Measurements from ENCODE around the gene HSF2. TPM values are rescaled to one million over a fixed set of nuclear protein-coding genes. Genes with fewer than 3 reads are reported as not detected.

The HSF2 gene
- total and polyA plus RNA-seq, 2 donors from 2014 or later = 7.8 to 9.5 TPM

DNA sequence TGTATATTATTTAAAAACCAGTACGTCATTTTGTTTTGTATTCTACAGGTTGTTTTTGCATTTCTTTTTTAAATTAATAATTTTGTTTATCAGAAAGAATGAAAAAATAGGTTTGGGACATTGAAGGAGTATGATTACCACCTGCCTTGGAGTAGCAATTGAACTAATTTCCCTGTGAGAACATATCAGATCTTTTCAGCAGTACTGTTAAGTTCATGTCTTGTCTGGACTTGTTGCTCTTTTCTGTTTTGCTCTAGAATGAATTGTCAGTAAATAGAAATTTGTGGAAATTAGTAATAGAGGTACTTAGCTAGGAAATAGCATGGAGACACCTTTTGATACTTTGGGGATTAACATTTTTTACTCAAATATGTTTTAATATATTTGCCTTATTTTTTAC is 24.3 kb downstream of the HSF2 start:
- intact Hi-C loops (cut with DNase I) = no loop called here

DNA sequence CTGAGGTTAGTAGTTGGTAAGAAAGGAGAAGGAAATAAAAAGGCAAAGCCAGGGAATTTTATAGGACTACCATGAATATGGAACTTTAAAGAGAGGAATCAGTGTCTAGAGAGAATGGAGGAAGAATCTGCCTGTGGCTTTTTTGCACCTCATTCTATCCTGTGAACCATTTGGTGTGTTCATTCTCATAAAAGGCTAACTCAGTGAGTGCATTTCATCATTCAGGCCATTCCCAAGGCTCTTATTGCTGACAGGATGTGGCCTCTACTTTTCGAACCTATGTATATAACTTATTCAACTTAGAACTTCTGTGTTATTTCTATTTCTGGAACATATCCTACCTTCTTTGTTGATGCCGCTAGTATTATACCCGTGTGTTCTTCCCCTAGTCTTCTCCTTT is 27.1 kb downstream of the HSF2 start:
- FAIRE-seq (no peak), DNase-seq (no peak)
- H3K27ac ChIP-seq (ENCODE audit: low read depth in 2 of 2, low read length in 2 of 2) = no peak overlapping the region
- no peaks in the 10 kb centered on the region for H3K27me3 ChIP-seq (ENCODE audit: control insufficient read depth, insufficient read depth, low read length)
- TF ChIP-seq, protein P1, sequence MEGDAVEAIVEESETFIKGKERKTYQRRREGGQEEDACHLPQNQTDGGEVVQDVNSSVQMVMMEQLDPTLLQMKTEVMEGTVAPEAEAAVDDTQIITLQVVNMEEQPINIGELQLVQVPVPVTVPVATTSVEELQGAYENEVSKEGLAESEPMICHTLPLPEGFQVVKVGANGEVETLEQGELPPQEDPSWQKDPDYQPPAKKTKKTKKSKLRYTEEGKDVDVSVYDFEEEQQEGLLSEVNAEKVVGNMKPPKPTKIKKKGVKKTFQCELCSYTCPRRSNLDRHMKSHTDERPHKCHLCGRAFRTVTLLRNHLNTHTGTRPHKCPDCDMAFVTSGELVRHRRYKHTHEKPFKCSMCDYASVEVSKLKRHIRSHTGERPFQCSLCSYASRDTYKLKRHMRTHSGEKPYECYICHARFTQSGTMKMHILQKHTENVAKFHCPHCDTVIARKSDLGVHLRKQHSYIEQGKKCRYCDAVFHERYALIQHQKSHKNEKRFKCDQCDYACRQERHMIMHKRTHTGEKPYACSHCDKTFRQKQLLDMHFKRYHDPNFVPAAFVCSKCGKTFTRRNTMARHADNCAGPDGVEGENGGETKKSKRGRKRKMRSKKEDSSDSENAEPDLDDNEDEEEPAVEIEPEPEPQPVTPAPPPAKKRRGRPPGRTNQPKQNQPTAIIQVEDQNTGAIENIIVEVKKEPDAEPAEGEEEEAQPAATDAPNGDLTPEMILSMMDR (IDR thresholded peaks at IDR 0.05; ENCODE audit: borderline replicate concordance, extremely low read depth, insufficient read depth) = no peak
- no peak overlapping the region for H3K9ac ChIP-seq (ENCODE audit: low read length in 3 of 3)
- no peaks in the 10 kb centered on the region for H3K4me1 ChIP-seq (ENCODE audit: control insufficient read depth in 2 of 3, insufficient read depth in 2 of 3, low read depth in 1 of 3, low read length in 3 of 3)
- H3K4me3 ChIP-seq (ENCODE audit: low read length in 3 of 3) = no peak overlapping the region
- H3K9me3 ChIP-seq (ENCODE audit: control insufficient read depth in 2 of 3, insufficient read depth in 1 of 3, low read length in 3 of 3) = no peaks in the 10 kb centered on the region
- peaks cover under 1 to 10% (median 2%) of the 10 kb centered on the region in 3 donors for H3K36me3 ChIP-seq (ENCODE audit: control insufficient read depth in 2 of 3, insufficient read depth in 3 of 3, low read length in 3 of 3)
- intact Hi-C loops (cut with DNase I) = no loop called here

More for the DNA sequence above, 24.3 kb downstream of the HSF2 start:
- H3K4me1 ChIP-seq (ENCODE audit: control insufficient read depth in 2 of 3, insufficient read depth in 2 of 3, low read depth in 1 of 3, low read length in 3 of 3) = no peaks in the 10 kb centered on the region
- H3K4me3 ChIP-seq (ENCODE audit: low read length in 3 of 3) = no peak overlapping the region
- no peaks in the 10 kb centered on the region for H3K9me3 ChIP-seq (ENCODE audit: control insufficient read depth in 2 of 3, insufficient read depth in 1 of 3, low read length in 3 of 3)
- H3K9ac ChIP-seq (ENCODE audit: low read length in 3 of 3) = no peak overlapping the region
- no peak for DNase-seq
- TF ChIP-seq, protein P1 (IDR thresholded peaks at IDR 0.05; ENCODE audit: borderline replicate concordance, extremely low read depth, insufficient read depth) = no peak
- H3K27me3 ChIP-seq (ENCODE audit: control insufficient read depth, insufficient read depth, low read length) = no peaks in the 10 kb centered on the region
- peaks cover 0 to 10% (median 5%) of the 10 kb centered on the region in 3 donors for H3K36me3 ChIP-seq (ENCODE audit: control insufficient read depth in 2 of 3, insufficient read depth in 3 of 3, low read length in 3 of 3)
- no peak overlapping the region for H3K27ac ChIP-seq (ENCODE audit: low read depth in 2 of 2, low read length in 2 of 2)
- no peak for FAIRE-seq

DNA sequence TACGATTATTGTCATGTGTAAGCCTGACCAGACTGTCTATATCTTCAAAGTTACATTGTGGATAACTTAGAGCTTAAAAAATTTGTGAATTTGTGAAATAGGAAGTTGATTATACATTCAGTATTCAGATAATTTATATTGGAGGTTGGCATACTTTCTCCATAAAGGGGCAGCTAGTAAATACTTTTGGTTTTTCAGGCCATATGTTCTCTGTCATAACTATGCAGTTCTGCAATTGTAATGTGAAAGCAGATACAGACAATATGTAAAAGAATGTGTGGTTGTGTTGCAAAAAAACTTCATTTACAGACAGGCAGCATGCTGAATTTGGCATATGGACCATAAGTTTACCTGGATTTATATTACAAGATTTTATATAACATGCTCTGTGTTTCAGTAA is 29.3 kb downstream of the HSF2 start:
- intact Hi-C loops (cut with DNase I) = no loop called here
- no peaks in the 10 kb centered on the region for H3K27me3 ChIP-seq (ENCODE audit: control insufficient read depth, insufficient read depth, low read length)
- H3K4me3 ChIP-seq (ENCODE audit: low read length in 3 of 3) = no peak overlapping the region
- H3K4me1 ChIP-seq (ENCODE audit: control insufficient read depth in 2 of 3, insufficient read depth in 2 of 3, low read depth in 1 of 3, low read length in 3 of 3) = no peaks in the 10 kb centered on the region
- DNase-seq (no peak), FAIRE-seq (no peak)
- H3K9ac ChIP-seq (ENCODE audit: low read length in 3 of 3) = no peak overlapping the region
- no peaks in the 10 kb centered on the region for H3K9me3 ChIP-seq (ENCODE audit: control insufficient read depth in 2 of 3, insufficient read depth in 1 of 3, low read length in 3 of 3)
- no peak overlapping the region for H3K27ac ChIP-seq (ENCODE audit: low read depth in 2 of 2, low read length in 2 of 2)
- TF ChIP-seq, protein P1 (IDR thresholded peaks at IDR 0.05; ENCODE audit: borderline replicate concordance, extremely low read depth, insufficient read depth) = no peak
- peaks cover 5 to 8% (median 7%) of the 10 kb centered on the region in 3 donors for H3K36me3 ChIP-seq (ENCODE audit: control insufficient read depth in 2 of 3, insufficient read depth in 3 of 3, low read length in 3 of 3)

DNA sequence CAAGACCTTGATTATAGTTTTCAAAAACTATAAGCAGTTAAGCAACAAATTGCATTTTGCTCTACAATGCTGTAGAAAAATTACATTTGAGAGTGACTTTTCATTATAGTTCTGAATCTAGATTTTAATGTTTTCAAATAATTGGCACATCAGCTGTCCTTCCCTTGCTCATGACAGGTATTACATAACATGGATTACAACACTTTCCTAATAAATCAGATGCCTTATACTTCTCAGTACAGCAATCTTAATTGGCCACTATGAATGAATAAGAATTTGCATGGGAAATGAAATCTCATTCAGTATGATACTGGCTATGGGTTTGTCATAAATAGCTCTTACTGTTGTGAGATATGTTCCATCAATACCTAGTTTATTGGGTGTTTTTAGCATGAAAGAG is 29.9 kb downstream of the HSF2 start:
- FAIRE-seq (no peak), DNase-seq (no peak)
- no peak overlapping the region for H3K9ac ChIP-seq (ENCODE audit: low read length in 3 of 3)
- H3K27me3 ChIP-seq (ENCODE audit: control insufficient read depth, insufficient read depth, low read length) = no peaks in the 10 kb centered on the region
- intact Hi-C loops (cut with DNase I) = no loop called here
- H3K4me1 ChIP-seq (ENCODE audit: control insufficient read depth in 2 of 3, insufficient read depth in 2 of 3, low read depth in 1 of 3, low read length in 3 of 3) = no peaks in the 10 kb centered on the region
- no peak overlapping the region for H3K27ac ChIP-seq (ENCODE audit: low read depth in 2 of 2, low read length in 2 of 2)
- TF ChIP-seq, protein P1 (IDR thresholded peaks at IDR 0.05; ENCODE audit: borderline replicate concordance, extremely low read depth, insufficient read depth) = no peak
- H3K9me3 ChIP-seq (ENCODE audit: control insufficient read depth in 2 of 3, insufficient read depth in 1 of 3, low read length in 3 of 3) = no peaks in the 10 kb centered on the region
- peaks cover 5 to 8% (median 7%) of the 10 kb centered on the region in 3 donors for H3K36me3 ChIP-seq (ENCODE audit: control insufficient read depth in 2 of 3, insufficient read depth in 3 of 3, low read length in 3 of 3)
- H3K4me3 ChIP-seq (ENCODE audit: low read length in 3 of 3) = no peak overlapping the region

All from kidney (tissue), 14 donors.